ENCODE data around the gene KRT10. TPM values are rescaled to one million over a fixed set of nuclear protein-coding genes. Genes with fewer than 3 reads are reported as not detected.

Gene KRT10
- total and polyA plus RNA-seq, 9 of the 15 experiments (the other 6 are each of a cell fraction or from before 2014, with no cell fraction given), result 47.0 to 179 (median 76.2) TPM

GRCh38 chr17:40854175-40854814 lies 31.9 kb upstream of the KRT10 start (continued):
- TF ChIP-seq ZNF318 (IDR thresholded peaks at IDR 0.05; ENCODE audit: borderline replicate concordance in 1 of 2, low read depth in 1 of 2) (peak in 1 of 2 experiments; percentile 68; a peak in 1 of 4 replicates), CBX8 (IDR thresholded peaks at IDR 0.05; ENCODE audit: borderline replicate concordance, extremely low read depth, low read depth, low read length, poor library complexity, severe bottlenecking) (no peak), GABPB2 (CRISPR knock-in tag; conservative IDR thresholded peaks at IDR 0.05) (no peak), RAD21 (CRISPR knock-in tag; conservative IDR thresholded peaks at IDR 0.05 in 1 of 2, IDR thresholded peaks at IDR 0.05 in 1 of 2) (no peak), ZNF592 (IDR thresholded peaks at IDR 0.05) (peak; percentile 61), POLR2H (tag; IDR thresholded peaks at IDR 0.05; ENCODE audit: low read depth) (peak; percentile 44; the same call in 1 of the 2 replicates), ZNF655 (CRISPR knock-in tag; IDR thresholded peaks at IDR 0.05) (no peak)
